ENCODE data around the gene MSX2. TPM values are rescaled to one million over a fixed set of nuclear protein-coding genes. Genes with fewer than 3 reads are reported as not detected.

The MSX2 gene
- not detected for total RNA-seq

- DNase-seq (ENCODE audit: low spot score in 2 of 2): peak; percentile 16 to 83
- Histone ChIP-seq H3K27ac (peak within 1 kb of the TSS; percentile 39 to 59), H3K4me3 (peak within 1 kb of the TSS; percentile 52 to 82), H3K36me3 (no peaks in the 10 kb centered on the region), H3K4me1 (no peaks in the 10 kb centered on the region), H3K27me3 (peaks cover 21% of the 10 kb centered on the region), H3K9me3 (no peaks in the 10 kb centered on the region)
- intact Hi-C loops (cut with DNase I): loop anchor here (10.0 kb wide), 2 partner anchors 190 to 380 kb away; no protein-coding TSS in a partner anchor
- no peak for TF ChIP-seq CTCF (IDR thresholded peaks at IDR 0.05)
Measured at GRCh38 chr5:174724484-174725260, at the start of gene MSX2. Gene MSX2, plus strand, starts transcription at chr5:174724582. Its CDS starts 78 bp downstream, at chr5:174724660.

DNA sequence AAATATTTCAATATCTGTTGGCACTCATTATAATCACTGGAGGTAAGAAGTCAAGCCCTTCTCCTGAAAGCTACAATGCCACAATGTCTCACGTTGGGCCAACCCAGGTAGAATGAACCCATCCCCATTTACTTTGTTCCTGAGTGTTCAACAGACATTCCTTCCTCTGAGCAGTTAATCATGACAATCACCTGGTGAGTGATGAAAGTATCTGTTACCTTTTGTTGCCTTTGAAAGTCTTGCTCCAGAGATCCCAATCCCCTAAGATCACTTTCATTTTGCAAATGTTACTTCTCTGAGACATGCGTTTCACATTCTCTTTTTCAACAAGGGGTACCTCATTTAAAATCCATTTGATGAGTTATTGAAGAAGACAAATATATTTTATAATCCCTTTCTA lies 49.3 kb upstream of the MSX2 start:
- H3K27ac ChIP-seq: no peak overlapping the region
- intact Hi-C loops (cut with DNase I): no loop called here
- no peak overlapping the region for H3K4me3 ChIP-seq
- no peaks in the 10 kb centered on the region for H3K27me3 ChIP-seq
- DNase-seq (ENCODE audit: low spot score in 2 of 2): no peak
- H3K4me1 ChIP-seq: no peaks in the 10 kb centered on the region
- no peak for TF ChIP-seq CTCF (IDR thresholded peaks at IDR 0.05)
- H3K36me3 ChIP-seq: no peaks in the 10 kb centered on the region
- no peaks in the 10 kb centered on the region for H3K9me3 ChIP-seq

DNA sequence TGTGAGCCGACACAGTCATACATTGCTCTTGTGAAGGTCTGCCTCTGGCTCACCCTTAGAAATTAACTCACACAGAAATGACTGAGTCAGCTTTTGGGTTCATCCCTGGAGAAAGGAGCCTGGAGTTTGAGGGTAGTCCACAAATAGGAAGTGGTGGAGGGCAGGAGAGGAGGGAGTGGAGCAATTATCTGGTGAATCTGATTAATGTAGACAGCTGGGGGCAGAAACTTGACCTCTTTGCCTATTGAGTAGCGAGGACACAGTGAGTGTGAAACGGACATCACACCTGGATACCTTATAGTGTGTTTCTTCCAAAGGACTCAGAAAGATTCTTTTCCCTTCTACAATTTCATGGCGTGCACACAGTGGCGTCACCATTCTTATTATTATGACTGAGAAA lies 48.5 kb upstream of the MSX2 start:
- H3K27me3 ChIP-seq: no peaks in the 10 kb centered on the region
- H3K4me3 ChIP-seq: no peak overlapping the region
- no peaks in the 10 kb centered on the region for H3K4me1 ChIP-seq
- H3K36me3 ChIP-seq: no peaks in the 10 kb centered on the region
- TF ChIP-seq CTCF (IDR thresholded peaks at IDR 0.05): no peak
- H3K9me3 ChIP-seq: no peaks in the 10 kb centered on the region
- no peak for DNase-seq (ENCODE audit: low spot score in 2 of 2)
- no peak overlapping the region for H3K27ac ChIP-seq
- intact Hi-C loops (cut with DNase I): no loop called here

GRCh38 chr5:174678107-174678506 lies 46.3 kb upstream of the MSX2 start:
- no peak for TF ChIP-seq CTCF (IDR thresholded peaks at IDR 0.05)
- Histone ChIP-seq H3K4me3 (no peak overlapping the region), H3K4me1 (no peaks in the 10 kb centered on the region), H3K9me3 (no peaks in the 10 kb centered on the region), H3K27ac (no peak overlapping the region), H3K36me3 (no peaks in the 10 kb centered on the region), H3K27me3 (no peaks in the 10 kb centered on the region)
- no peak for DNase-seq (ENCODE audit: low spot score in 2 of 2)
- intact Hi-C loops (cut with DNase I): no loop called here

DNA sequence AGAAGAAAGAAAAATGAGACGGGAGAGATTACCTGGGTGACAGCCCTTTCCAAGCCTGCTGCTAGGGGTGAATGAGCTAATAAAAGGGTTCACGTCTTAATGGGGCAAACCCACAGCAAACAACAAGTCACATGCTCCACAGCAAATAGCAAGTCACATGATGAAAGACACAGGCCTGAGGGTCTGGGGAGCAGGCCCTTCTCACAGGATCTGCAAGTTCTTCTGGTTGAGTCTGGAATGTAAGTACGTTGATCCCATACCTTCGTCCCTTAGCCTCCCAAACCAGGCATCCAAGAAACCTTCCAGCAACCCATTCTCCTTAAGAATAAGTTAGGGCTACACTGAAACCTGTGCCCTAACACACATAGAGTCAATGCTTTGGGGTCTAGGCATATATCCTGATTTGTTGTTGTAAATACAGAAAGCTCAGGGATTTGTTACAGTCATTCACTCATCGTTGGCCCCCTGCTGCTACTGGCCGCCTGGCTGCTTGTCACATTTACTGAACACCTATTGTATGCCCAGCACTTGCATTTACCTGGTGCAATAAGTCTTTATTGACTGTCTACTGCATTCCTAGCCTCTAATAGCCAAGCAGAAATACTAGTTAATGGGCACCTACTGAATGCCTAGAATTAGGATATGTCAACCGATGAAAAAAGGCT lies 43.3 kb upstream of the MSX2 start:
- Histone ChIP-seq H3K27me3 (no peaks in the 10 kb centered on the region), H3K4me3 (no peak overlapping the region), H3K36me3 (no peaks in the 10 kb centered on the region), H3K9me3 (no peaks in the 10 kb centered on the region), H3K4me1 (no peaks in the 10 kb centered on the region), H3K27ac (no peak overlapping the region)
- intact Hi-C loops (cut with DNase I): no loop called here
- no peak for DNase-seq (ENCODE audit: low spot score in 2 of 2)
- TF ChIP-seq CTCF (IDR thresholded peaks at IDR 0.05): no peak
